ENCODE results near the gene FNDC1.

Gene FNDC1

GRCh38 chr6:159220093-159220492 is 50.9 kb downstream of the FNDC1 start:
- Mint-ChIP-seq H3K4me1 (peaks cover 5% of the 10 kb centered on the region), H3K27ac (ENCODE audit: low read depth) (no peak overlapping the region), H3K9me3 (no peaks in the 10 kb centered on the region), H3K27me3 (peaks cover 73% of the 10 kb centered on the region), H3K36me3 (ENCODE audit: insufficient read depth) (peaks cover 1% of the 10 kb centered on the region), H3K4me3 (no peak overlapping the region)
- DNase-seq (ENCODE audit: low spot score in 2 of 2), result no peak
- no peak for ATAC-seq (replicated peaks; ENCODE audit: extremely low read depth, poor library complexity, severe bottlenecking)

DNA sequence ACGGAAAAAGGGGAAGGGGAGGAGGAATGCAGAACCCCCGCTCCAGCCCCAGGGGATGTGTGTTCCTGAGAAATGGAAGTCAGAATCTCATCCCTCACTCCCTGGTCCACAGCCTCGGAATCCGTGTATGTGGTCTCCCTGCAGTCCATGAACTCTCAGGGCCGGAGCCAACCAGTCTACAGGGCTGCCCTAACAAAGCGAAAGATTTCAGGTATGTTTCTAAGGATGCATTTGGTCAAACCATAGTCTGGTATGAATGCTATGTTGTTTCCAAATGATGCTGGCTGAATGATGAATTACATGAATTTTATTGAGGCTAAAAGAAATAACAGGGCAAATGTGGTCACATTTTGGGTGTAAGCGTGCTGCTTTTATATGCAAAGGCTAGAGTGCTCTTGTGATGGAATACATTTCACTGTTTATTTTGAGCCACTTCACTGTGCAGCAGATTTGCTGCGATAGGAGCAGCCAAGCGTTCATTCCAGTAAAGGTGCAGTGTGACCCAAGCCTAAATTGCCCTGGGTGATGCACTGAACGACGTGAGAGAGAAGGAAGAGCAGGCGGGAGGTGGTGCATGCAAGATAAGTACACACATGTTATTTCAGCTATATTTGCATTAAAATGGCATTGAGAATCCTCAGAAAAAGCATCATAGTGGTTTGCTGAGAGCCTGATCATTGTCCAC is 52.4 kb downstream of the FNDC1 start:
- Mint-ChIP-seq H3K4me3 (no peak overlapping the region), H3K27me3 (peaks cover 74% of the 10 kb centered on the region), H3K9me3 (no peaks in the 10 kb centered on the region), H3K27ac (ENCODE audit: low read depth) (no peak overlapping the region), H3K4me1 (peaks cover 5% of the 10 kb centered on the region), H3K36me3 (ENCODE audit: insufficient read depth) (no peaks in the 10 kb centered on the region)
- no peak for ATAC-seq (replicated peaks; ENCODE audit: extremely low read depth, poor library complexity, severe bottlenecking)
- DNase-seq (ENCODE audit: low spot score in 2 of 2), result no peak

- peaks cover 5% of the 10 kb centered on the region for H3K4me1 Mint-ChIP-seq
- DNase-seq (ENCODE audit: low spot score in 2 of 2) (no peak), ATAC-seq (replicated peaks; ENCODE audit: extremely low read depth, poor library complexity, severe bottlenecking) (no peak)
- H3K4me3 Mint-ChIP-seq, result no peak overlapping the region
- no peak overlapping the region for H3K27ac Mint-ChIP-seq (ENCODE audit: low read depth)
- H3K27me3 Mint-ChIP-seq, result peaks cover 65% of the 10 kb centered on the region
- no peaks in the 10 kb centered on the region for H3K9me3 Mint-ChIP-seq
- no peaks in the 10 kb centered on the region for H3K36me3 Mint-ChIP-seq (ENCODE audit: insufficient read depth)
Observed at GRCh38 chr6:159224452-159224851, 55.3 kb downstream of the FNDC1 start.

- H3K27me3 Mint-ChIP-seq, result peaks cover 57% of the 10 kb centered on the region
Observed at GRCh38 chr6:159229651-159230051, 60.5 kb downstream of the FNDC1 start.

GRCh38 chr6:159232106-159232645 is 63.0 kb downstream of the FNDC1 start:
- no peak overlapping the region for H3K27ac Mint-ChIP-seq (ENCODE audit: low read depth)
- no peak for ATAC-seq (replicated peaks; ENCODE audit: extremely low read depth, poor library complexity, severe bottlenecking)
- H3K9me3 Mint-ChIP-seq, result no peaks in the 10 kb centered on the region
- H3K4me1 Mint-ChIP-seq, result peaks cover 5% of the 10 kb centered on the region
- no peak for DNase-seq (ENCODE audit: low spot score in 2 of 2)
- H3K4me3 Mint-ChIP-seq, result no peak overlapping the region
- H3K27me3 Mint-ChIP-seq, result peaks cover 70% of the 10 kb centered on the region
- H3K36me3 Mint-ChIP-seq (ENCODE audit: insufficient read depth), result no peaks in the 10 kb centered on the region

More at GRCh38 chr6:159229651-159230051, 60.5 kb downstream of the FNDC1 start:
- Mint-ChIP-seq H3K36me3 (ENCODE audit: insufficient read depth) (no peaks in the 10 kb centered on the region), H3K9me3 (no peaks in the 10 kb centered on the region), H3K4me3 (no peak overlapping the region), H3K27ac (ENCODE audit: low read depth) (no peak overlapping the region), H3K4me1 (peaks cover 5% of the 10 kb centered on the region)
- DNase-seq (ENCODE audit: low spot score in 2 of 2) (no peak), ATAC-seq (replicated peaks; ENCODE audit: extremely low read depth, poor library complexity, severe bottlenecking) (no peak)

GRCh38 chr6:159232751-159233150 is 63.6 kb downstream of the FNDC1 start:
- no peak overlapping the region for H3K4me3 Mint-ChIP-seq
- peaks cover 5% of the 10 kb centered on the region for H3K4me1 Mint-ChIP-seq
- H3K27ac Mint-ChIP-seq (ENCODE audit: low read depth), result no peak overlapping the region
- DNase-seq (ENCODE audit: low spot score in 2 of 2) (no peak), ATAC-seq (replicated peaks; ENCODE audit: extremely low read depth, poor library complexity, severe bottlenecking) (no peak)
- H3K9me3 Mint-ChIP-seq, result no peaks in the 10 kb centered on the region
- H3K36me3 Mint-ChIP-seq (ENCODE audit: insufficient read depth), result no peaks in the 10 kb centered on the region
- H3K27me3 Mint-ChIP-seq, result peaks cover 70% of the 10 kb centered on the region

GRCh38 chr6:159233365-159234101 is 64.3 kb downstream of the FNDC1 start:
- Mint-ChIP-seq H3K9me3 (no peaks in the 10 kb centered on the region), H3K4me3 (no peak overlapping the region), H3K27ac (ENCODE audit: low read depth) (no peak overlapping the region), H3K4me1 (peaks cover 5% of the 10 kb centered on the region), H3K27me3 (peaks cover 73% of the 10 kb centered on the region), H3K36me3 (ENCODE audit: insufficient read depth) (no peaks in the 10 kb centered on the region)
- DNase-seq (ENCODE audit: low spot score in 2 of 2), result no peak
- ATAC-seq (replicated peaks; ENCODE audit: extremely low read depth, poor library complexity, severe bottlenecking), result no peak

- no peak overlapping the region for H3K4me3 Mint-ChIP-seq
- ATAC-seq (replicated peaks; ENCODE audit: extremely low read depth, poor library complexity, severe bottlenecking), result no peak
- no peaks in the 10 kb centered on the region for H3K9me3 Mint-ChIP-seq
- DNase-seq (ENCODE audit: low spot score in 2 of 2), result no peak
- peaks cover 5% of the 10 kb centered on the region for H3K4me1 Mint-ChIP-seq
- peaks cover 79% of the 10 kb centered on the region for H3K27me3 Mint-ChIP-seq
- no peak overlapping the region for H3K27ac Mint-ChIP-seq (ENCODE audit: low read depth)
- H3K36me3 Mint-ChIP-seq (ENCODE audit: insufficient read depth), result no peaks in the 10 kb centered on the region
Observed at GRCh38 chr6:159234102-159234553, 64.9 kb downstream of the FNDC1 start.

DNA sequence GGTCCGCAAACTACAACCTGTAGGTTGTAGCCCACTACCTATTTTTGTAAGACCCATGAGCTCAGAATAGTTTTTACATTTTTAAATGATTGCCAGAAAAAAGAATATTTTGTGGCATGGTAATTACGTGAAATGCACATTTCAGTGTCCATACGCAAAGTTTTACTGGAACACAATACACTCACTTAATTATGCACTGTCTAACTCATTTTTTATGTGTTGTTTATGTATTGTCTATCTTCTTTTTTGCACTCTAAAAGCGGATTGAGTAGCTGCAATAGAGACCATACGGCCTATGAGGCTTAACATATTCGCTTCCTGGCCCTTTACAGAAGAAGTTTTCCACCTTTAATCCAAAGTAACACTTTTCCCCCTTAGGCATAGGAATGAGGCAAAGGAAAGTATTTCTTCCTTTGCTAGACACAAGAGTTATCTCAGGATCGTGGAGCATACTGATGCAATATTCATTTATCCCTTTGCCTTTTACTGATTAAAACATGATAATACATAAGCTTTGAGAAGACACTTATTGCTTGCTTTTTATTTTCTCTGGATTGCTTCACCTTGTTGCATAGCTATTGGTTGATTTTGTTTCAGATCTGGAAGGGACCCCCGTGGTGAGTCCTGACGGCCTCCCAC is 69.8 kb downstream of the FNDC1 start:
- Mint-ChIP-seq H3K9me3 (no peaks in the 10 kb centered on the region), H3K4me1 (peaks cover 5% of the 10 kb centered on the region), H3K27ac (ENCODE audit: low read depth) (no peak overlapping the region)

DNA sequence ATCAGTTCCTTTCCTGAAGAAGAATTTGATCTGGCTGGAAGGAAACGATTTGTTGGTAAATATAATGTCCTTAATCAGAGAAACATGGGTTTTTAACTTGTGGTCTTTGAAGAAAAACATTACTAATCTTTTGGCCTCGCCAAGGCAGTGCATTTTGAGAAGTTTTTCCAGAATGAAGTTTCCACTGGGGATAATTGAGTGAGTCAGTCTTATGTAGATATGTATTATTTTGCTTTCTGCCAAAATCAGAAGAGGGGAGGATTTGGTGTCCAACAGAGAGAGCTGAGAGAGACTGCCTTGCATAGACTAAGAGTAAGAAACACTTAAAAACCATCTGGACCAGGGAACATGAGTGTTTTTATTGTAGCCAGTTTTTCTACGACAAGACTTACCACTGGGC is 79.9 kb downstream of the FNDC1 start:
- Mint-ChIP-seq H3K4me3 (no peak overlapping the region), H3K4me1 (no peaks in the 10 kb centered on the region), H3K27ac (ENCODE audit: low read depth) (no peak overlapping the region), H3K36me3 (ENCODE audit: insufficient read depth) (no peaks in the 10 kb centered on the region), H3K27me3 (peaks cover 54% of the 10 kb centered on the region), H3K9me3 (no peaks in the 10 kb centered on the region)
- ATAC-seq (replicated peaks; ENCODE audit: extremely low read depth, poor library complexity, severe bottlenecking) (no peak), DNase-seq (ENCODE audit: low spot score in 2 of 2) (no peak)

More for the DNA sequence above, 69.8 kb downstream of the FNDC1 start:
- no peaks in the 10 kb centered on the region for H3K36me3 Mint-ChIP-seq (ENCODE audit: insufficient read depth)
- ATAC-seq (replicated peaks; ENCODE audit: extremely low read depth, poor library complexity, severe bottlenecking) (no peak), DNase-seq (ENCODE audit: low spot score in 2 of 2) (no peak)
- H3K4me3 Mint-ChIP-seq, result no peak overlapping the region
- peaks cover 91% of the 10 kb centered on the region for H3K27me3 Mint-ChIP-seq

DNA sequence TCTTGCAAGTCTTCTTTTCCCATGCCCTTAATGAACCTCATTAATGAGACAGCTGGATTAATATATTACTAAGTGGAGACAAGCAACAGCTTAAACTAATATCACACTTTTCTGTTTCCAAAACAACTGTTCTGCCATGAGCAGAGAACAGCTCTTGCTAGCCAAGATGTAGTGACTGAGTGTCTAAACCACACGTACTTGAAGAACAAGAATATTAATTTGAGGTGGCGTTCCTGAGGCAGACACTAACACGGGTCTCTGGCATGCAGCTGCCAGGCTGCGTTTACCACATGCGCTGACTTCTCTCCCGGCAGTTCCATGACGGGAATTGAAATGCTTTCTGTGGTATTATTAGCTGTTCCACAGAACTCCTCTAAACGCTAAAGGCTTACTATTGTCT is 80.6 kb downstream of the FNDC1 start:
- H3K9me3 Mint-ChIP-seq, result no peaks in the 10 kb centered on the region
- no peaks in the 10 kb centered on the region for H3K4me1 Mint-ChIP-seq
- peaks cover 60% of the 10 kb centered on the region for H3K27me3 Mint-ChIP-seq
- ATAC-seq (replicated peaks; ENCODE audit: extremely low read depth, poor library complexity, severe bottlenecking), result no peak
- no peak overlapping the region for H3K4me3 Mint-ChIP-seq
- DNase-seq (ENCODE audit: low spot score in 2 of 2), result no peak
- H3K36me3 Mint-ChIP-seq (ENCODE audit: insufficient read depth), result no peaks in the 10 kb centered on the region
- no peak overlapping the region for H3K27ac Mint-ChIP-seq (ENCODE audit: low read depth)

DNA sequence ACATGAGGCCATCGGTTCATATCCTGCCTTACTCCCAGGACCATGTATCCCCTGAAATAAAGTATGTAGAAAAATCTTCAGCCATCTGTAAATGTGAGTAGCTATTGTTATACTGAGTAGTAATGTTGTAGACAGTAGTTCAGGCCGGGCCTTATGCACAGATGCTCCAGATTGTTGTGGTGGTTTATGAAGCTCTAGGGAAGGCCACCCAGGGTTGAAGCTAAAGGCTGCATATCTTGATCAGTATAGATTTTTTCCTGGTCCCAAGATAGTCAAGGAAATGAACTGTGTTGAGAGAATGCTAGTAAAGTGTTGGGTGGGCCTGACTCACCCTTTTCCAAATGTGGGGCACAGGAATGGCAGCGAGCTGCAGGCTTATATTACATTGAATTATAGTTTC is 81.4 kb downstream of the FNDC1 start:
- peaks cover 69% of the 10 kb centered on the region for H3K27me3 Mint-ChIP-seq
- H3K36me3 Mint-ChIP-seq (ENCODE audit: insufficient read depth), result no peaks in the 10 kb centered on the region
- H3K9me3 Mint-ChIP-seq, result no peaks in the 10 kb centered on the region
- no peak overlapping the region for H3K27ac Mint-ChIP-seq (ENCODE audit: low read depth)
- no peaks in the 10 kb centered on the region for H3K4me1 Mint-ChIP-seq
- DNase-seq (ENCODE audit: low spot score in 2 of 2), result no peak
- no peak overlapping the region for H3K4me3 Mint-ChIP-seq
- no peak for ATAC-seq (replicated peaks; ENCODE audit: extremely low read depth, poor library complexity, severe bottlenecking)
